ENCODE results near the gene ASB2. TPM values are rescaled to one million over a fixed set of nuclear protein-coding genes. Genes with fewer than 3 reads are reported as not detected.

ASB2 gene
- total and polyA plus RNA-seq, 2 of the 13 experiments (the other 11 are each of a cell fraction or from before 2014, with no cell fraction given) = 0.82 to 4.1 TPM

DNA sequence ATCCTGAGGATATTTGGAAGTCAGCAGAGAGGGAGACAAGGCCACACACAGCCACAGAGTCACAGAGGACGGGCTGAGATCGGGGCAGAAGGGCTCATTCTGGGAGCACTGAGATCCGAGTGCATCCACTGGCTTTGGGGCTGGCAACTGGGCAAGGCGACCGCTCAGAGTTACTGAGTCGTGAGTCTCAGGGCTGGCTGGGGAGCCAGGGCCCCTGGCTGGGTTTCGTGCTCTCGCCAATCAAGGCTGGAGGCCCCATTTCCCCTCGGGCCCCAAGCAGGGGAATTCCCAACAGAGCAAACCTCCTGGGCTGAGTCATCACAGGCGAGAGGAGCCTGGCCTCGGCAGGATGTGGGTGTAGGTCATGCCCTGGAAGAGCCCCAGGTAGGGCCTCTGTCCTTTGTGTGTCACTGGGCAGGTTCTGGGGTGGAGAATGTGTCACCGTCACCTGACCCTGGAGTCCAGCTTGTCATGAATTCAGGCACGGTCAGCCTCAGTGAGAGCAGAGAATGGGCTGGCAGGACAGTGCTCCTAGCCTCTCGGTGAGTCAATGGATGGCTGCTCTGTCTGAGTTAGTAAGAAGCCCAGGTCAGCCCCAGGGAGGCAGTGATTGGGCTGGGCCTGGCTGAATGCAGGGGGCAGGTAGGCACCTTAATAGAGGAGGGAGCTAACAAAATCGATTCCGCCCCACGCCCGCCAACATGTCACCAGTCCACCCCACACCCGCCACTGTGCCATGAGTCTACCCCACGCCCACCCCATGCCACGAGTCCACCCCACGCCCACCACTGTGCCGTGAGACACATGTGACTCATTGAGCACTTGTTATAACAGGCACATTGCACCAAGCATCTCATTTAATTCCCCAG is 16.9 kb downstream of the ASB2 start (continued):
- TF ChIP-seq, protein P1, sequence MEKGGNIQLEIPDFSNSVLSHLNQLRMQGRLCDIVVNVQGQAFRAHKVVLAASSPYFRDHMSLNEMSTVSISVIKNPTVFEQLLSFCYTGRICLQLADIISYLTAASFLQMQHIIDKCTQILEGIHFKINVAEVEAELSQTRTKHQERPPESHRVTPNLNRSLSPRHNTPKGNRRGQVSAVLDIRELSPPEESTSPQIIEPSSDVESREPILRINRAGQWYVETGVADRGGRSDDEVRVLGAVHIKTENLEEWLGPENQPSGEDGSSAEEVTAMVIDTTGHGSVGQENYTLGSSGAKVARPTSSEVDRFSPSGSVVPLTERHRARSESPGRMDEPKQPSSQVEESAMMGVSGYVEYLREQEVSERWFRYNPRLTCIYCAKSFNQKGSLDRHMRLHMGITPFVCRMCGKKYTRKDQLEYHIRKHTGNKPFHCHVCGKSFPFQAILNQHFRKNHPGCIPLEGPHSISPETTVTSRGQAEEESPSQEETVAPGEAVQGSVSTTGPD (CRISPR knock-in tag; IDR thresholded peaks at IDR 0.05) = no peak
- TF ChIP-seq, protein P2, sequence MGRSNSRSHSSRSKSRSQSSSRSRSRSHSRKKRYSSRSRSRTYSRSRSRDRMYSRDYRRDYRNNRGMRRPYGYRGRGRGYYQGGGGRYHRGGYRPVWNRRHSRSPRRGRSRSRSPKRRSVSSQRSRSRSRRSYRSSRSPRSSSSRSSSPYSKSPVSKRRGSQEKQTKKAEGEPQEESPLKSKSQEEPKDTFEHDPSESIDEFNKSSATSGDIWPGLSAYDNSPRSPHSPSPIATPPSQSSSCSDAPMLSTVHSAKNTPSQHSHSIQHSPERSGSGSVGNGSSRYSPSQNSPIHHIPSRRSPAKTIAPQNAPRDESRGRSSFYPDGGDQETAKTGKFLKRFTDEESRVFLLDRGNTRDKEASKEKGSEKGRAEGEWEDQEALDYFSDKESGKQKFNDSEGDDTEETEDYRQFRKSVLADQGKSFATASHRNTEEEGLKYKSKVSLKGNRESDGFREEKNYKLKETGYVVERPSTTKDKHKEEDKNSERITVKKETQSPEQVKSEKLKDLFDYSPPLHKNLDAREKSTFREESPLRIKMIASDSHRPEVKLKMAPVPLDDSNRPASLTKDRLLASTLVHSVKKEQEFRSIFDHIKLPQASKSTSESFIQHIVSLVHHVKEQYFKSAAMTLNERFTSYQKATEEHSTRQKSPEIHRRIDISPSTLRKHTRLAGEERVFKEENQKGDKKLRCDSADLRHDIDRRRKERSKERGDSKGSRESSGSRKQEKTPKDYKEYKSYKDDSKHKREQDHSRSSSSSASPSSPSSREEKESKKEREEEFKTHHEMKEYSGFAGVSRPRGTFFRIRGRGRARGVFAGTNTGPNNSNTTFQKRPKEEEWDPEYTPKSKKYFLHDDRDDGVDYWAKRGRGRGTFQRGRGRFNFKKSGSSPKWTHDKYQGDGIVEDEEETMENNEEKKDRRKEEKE (IDR thresholded peaks at IDR 0.05) = no peak
- TF ChIP-seq NPAS2 (CRISPR knock-in tag; IDR thresholded peaks at IDR 0.05; ENCODE audit: borderline replicate concordance) (no peak), RBFOX2 (IDR thresholded peaks at IDR 0.05; ENCODE audit: low read depth, low read length) (peak; percentile 75), HOXA7 (CRISPR knock-in tag; IDR thresholded peaks at IDR 0.05) (no peak), ZNF558 (CRISPR knock-in tag; IDR thresholded peaks at IDR 0.05; ENCODE audit: borderline replicate concordance) (no peak; the same call in 1 of the 2 replicates), ZNF251 (CRISPR knock-in tag; IDR thresholded peaks at IDR 0.05) (no peak), ZNF703 (CRISPR knock-in tag; IDR thresholded peaks at IDR 0.05; ENCODE audit: borderline replicate concordance) (peak; percentile 96), FOSL2 (CRISPR knock-in tag; IDR thresholded peaks at IDR 0.05) (peak; percentile 99), GLI4 (CRISPR knock-in tag; IDR thresholded peaks at IDR 0.05; ENCODE audit: borderline replicate concordance) (no peak), KLF9 (CRISPR knock-in tag; IDR thresholded peaks at IDR 0.05; ENCODE audit: low read depth) (0 out of 2 replicates have a peak, but pooled peaks have one; percentile 63), ZNF878 (CRISPR knock-in tag; IDR thresholded peaks at IDR 0.05) (peak; percentile 86), POGZ (CRISPR knock-in tag; IDR thresholded peaks at IDR 0.05) (peak; percentile 85), MAFG (CRISPR knock-in tag; IDR thresholded peaks at IDR 0.05) (peak; percentile 70; the same call in 1 of the 2 replicates), NR2F2 (IDR thresholded peaks at IDR 0.05; ENCODE audit: borderline replicate concordance, low read depth) (peak; percentile 95)
- TF ChIP-seq, protein P3, sequence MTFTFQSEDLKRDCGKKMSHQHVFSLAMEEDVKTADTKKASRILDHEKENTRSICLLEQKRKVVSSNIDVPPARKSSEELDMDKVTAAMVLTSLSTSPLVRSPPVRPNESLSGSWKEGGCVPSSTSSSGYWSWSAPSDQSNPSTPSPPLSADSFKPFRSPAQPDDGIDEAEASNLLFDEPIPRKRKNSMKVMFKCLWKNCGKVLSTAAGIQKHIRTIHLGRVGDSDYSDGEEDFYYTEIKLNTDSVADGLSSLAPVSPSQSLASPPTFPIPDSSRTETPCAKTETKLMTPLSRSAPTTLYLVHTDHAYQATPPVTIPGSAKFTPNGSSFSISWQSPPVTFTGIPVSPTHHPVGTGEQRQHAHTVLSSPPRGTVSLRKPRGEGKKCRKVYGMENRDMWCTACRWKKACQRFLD (CRISPR knock-in tag; IDR thresholded peaks at IDR 0.05; ENCODE audit: borderline replicate concordance) = no peak
- TF ChIP-seq, protein P4, sequence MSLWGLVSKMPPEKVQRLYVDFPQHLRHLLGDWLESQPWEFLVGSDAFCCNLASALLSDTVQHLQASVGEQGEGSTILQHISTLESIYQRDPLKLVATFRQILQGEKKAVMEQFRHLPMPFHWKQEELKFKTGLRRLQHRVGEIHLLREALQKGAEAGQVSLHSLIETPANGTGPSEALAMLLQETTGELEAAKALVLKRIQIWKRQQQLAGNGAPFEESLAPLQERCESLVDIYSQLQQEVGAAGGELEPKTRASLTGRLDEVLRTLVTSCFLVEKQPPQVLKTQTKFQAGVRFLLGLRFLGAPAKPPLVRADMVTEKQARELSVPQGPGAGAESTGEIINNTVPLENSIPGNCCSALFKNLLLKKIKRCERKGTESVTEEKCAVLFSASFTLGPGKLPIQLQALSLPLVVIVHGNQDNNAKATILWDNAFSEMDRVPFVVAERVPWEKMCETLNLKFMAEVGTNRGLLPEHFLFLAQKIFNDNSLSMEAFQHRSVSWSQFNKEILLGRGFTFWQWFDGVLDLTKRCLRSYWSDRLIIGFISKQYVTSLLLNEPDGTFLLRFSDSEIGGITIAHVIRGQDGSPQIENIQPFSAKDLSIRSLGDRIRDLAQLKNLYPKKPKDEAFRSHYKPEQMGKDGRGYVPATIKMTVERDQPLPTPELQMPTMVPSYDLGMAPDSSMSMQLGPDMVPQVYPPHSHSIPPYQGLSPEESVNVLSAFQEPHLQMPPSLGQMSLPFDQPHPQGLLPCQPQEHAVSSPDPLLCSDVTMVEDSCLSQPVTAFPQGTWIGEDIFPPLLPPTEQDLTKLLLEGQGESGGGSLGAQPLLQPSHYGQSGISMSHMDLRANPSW (CRISPR knock-in tag; IDR thresholded peaks at IDR 0.05; ENCODE audit: borderline replicate concordance) = peak; percentile 92; the same call in 1 of the 2 replicates
- TF ChIP-seq, protein P5, sequence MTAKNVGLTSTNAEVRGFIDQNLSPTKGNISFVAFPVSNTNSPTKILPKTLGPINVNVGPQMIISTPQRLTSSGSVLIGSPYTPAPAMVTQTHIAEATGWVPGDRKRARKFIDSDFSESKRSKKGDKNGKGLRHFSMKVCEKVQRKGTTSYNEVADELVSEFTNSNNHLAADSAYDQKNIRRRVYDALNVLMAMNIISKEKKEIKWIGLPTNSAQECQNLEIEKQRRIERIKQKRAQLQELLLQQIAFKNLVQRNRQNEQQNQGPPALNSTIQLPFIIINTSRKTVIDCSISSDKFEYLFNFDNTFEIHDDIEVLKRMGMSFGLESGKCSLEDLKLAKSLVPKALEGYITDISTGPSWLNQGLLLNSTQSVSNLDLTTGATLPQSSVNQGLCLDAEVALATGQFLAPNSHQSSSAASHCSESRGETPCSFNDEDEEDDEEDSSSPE (CRISPR knock-in tag; IDR thresholded peaks at IDR 0.05) = peak; percentile 60; the same call in 1 of the 2 replicates
